HEK293T (cell line): ENCODE measurements around the gene HSPBP1.

Experiments used
- BHLHE40 ChIP-seq: fragments of 450-650 bp; IDR thresholded peaks from 2 replicates; pipeline ENCODE4 v1.6.1; 2016; ENCODE audit warnings: mild to moderate bottlenecking, moderate library complexity, borderline replicate concordance
- ELF4 ChIP-seq: fragments of 450-650 bp; IDR thresholded peaks from 2 replicates; pipeline ENCODE4 v1.6.1; 2017; ENCODE audit warnings: antibody characterized with exemption
- FOXA1 ChIP-seq: fragments of 450-650 bp; IDR thresholded peaks from 2 replicates; pipeline ENCODE4 v1.6.1; 2016; ENCODE audit warnings: mild to moderate bottlenecking
- FOXK2 ChIP-seq: fragments of 450-650 bp; IDR thresholded peaks from 2 replicates; pipeline ENCODE4 v1.6.1; 2016; ENCODE audit warnings: mild to moderate bottlenecking
- FOXM1 ChIP-seq: fragments of 450-650 bp; IDR thresholded peaks from 2 replicates; pipeline ENCODE4 v1.6.1; 2017; ENCODE audit warnings: mild to moderate bottlenecking, borderline replicate concordance
- HDGF ChIP-seq: fragments of 450-650 bp; IDR thresholded peaks from 2 replicates; pipeline ENCODE4 v1.6.1; 2017; ENCODE audit warnings: antibody characterized with exemption, borderline replicate concordance
- L3MBTL2 ChIP-seq: fragments of 450-650 bp; conservative IDR thresholded peaks from 2 replicates; pipeline ENCODE4 v1.6.1; 2016; ENCODE audit warnings: mild to moderate bottlenecking
- LEF1 ChIP-seq: fragments of 450-650 bp; IDR thresholded peaks from 2 replicates; pipeline ENCODE4 v1.6.1; 2017; ENCODE audit warnings: mild to moderate bottlenecking, borderline replicate concordance
- NFRKB ChIP-seq: fragments of 450-650 bp; IDR thresholded peaks from 2 replicates; pipeline ENCODE4 v1.6.1; 2016; ENCODE audit warnings: mild to moderate bottlenecking, moderate library complexity
- SP1 ChIP-seq: fragments of 450-650 bp; IDR thresholded peaks from 2 replicates; pipeline ENCODE4 v1.6.1; 2017
- SUZ12 ChIP-seq: fragments of 450-650 bp; IDR thresholded peaks from 2 replicates; pipeline ENCODE4 v1.6.1; 2016; ENCODE audit warnings: mild to moderate bottlenecking
- TARDBP ChIP-seq: fragments of 450-650 bp; IDR thresholded peaks from 2 replicates; pipeline ENCODE4 v1.6.1; 2016
- ZNF384 ChIP-seq: fragments of 450-650 bp; IDR thresholded peaks from 2 replicates; pipeline ENCODE4 v1.6.1; 2016
- TF ChIP-seq, protein P1 (sequence below): fragments of 450-650 bp; IDR thresholded peaks from 2 replicates; pipeline ENCODE4 v1.6.1; 2016

DNA sequence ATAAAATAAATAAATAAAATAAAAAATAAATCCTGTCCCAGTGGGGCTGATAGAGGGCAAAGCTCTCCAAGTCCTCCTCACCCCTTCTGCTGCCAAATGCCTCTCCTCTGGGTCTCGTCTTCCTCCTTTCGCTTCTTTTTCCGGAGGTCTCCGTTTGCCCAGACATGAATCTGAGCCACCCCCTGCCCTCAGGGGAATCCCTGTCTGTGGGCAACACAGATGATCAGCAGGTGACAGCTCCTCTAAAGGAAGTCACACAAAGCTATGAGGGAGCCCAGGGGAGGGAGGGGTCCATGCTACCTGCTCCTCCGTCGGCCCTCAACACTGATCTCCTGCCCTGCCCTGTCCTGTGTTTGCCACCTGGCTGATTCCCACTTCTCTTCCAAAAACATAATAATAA, 44.8 kb upstream of the HSPBP1 start:
- TF ChIP-seq FOXK2 (no peak), SUZ12 (no peak), ZNF384 (no peak), HDGF (no peak), SP1 (no peak), BHLHE40 (no peak), ELF4 (no peak), TARDBP (no peak), LEF1 (no peak), NFRKB (no peak), L3MBTL2 (no peak), FOXA1 (no peak), FOXM1 (no peak)
- TF ChIP-seq, protein P1, sequence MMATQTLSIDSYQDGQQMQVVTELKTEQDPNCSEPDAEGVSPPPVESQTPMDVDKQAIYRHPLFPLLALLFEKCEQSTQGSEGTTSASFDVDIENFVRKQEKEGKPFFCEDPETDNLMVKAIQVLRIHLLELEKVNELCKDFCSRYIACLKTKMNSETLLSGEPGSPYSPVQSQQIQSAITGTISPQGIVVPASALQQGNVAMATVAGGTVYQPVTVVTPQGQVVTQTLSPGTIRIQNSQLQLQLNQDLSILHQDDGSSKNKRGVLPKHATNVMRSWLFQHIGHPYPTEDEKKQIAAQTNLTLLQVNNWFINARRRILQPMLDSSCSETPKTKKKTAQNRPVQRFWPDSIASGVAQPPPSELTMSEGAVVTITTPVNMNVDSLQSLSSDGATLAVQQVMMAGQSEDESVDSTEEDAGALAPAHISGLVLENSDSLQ = no peak
